Hematopoietic multipotent progenitor cell treated with erythropoietin and hydrocortisone succinate and interleukin-3 and kit ligand, for 8 days (in vitro differentiated cells): ENCODE data around the gene CPPED1.
"Not testable (repeated sequence)": the region's sequence is repeated elsewhere in the genome, so short reads cannot be mapped to it uniquely, and the experiment has no call there.

ENCODE experiments used
- DNase-seq: peaks from one replicate; pipeline ENCODE4 v3.0.0-alpha.2; 2015

The CPPED1 gene

DNA sequence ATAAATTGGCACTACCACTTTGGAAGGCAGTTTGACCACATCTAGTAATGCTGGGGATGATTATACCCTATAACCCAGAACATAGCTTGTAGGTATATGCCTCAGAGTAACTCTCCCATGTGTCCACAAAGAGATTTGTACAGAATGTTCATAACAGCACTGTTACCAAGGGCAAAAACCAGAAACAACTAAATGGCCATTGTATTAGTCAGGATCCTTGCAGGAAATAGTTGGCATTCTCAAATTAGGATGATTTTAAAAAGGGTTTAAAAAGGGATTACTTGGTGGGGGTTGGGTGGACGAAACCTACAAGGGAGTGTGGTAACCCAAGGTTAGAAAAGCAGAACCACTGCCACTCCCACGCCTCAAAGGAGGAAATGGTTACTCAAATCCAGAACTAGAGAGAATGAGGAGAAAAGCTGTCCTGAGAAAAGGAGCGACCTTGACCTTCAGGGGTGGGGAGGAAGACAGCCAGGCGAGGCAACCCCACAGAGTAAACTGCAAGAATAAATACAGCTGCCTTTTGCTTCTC, 2.1 kb downstream of the CPPED1 start:
- DNase-seq, result peak; percentile 38

DNA sequence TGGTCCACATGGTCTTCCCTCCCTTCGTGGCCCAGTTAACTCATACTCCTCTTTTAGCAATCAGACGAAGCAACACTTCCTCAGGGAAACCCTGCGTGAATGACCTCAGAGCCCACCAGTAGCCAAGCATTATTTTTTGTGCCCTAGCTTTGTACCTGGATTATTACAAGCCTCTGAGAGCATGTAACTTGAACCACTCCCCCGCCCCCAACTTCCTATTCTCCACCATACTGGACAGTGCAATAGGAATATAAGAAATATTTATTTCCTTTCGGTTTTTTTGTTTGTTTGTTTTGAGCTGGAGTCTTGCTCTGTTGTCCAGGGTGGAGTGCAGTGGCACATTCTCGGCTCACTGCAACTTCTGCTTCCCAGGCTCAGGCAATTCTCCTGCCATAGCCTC, 2.9 kb downstream of the CPPED1 start:
- no peak for DNase-seq

DNA sequence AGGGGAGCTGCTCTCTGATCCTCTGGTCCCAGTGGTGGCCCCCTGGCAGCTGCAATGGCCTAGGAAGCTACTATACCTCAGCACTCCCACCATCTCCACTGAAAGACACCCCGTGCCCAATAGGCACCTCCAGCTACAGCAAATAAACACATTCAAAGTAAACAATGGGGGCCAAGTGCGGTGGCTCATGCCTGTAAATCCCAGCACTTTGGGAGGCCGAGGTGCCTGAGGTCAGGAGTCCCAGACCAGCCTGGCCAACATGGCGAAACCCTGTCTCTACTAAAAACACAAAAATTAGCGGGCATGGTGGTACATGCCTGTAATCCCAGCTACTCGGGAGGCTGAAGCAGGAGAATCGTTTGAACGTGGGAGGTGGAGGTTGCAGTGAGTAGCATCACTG, 3.7 kb downstream of the CPPED1 start:
- not testable (repeated sequence) for DNase-seq

DNA sequence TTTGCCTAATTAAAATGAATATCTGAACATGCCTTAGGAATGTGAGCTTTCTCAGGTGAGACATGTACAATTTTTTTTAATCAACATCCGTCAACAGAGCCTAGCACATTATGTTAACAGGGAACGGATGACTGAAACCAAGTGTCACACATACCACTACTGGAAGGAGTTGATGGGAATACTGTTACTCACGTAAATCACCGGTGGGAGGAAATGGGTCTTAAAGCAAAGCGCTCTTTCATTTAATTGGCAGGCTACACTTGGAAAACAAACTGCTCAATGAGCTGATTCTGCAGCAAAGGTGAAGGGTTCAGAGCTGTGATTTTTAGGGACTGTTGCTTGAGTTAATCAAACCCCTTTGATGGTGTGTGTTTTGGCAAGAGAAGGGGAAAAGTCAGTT, 4.8 kb downstream of the CPPED1 start:
- no peak for DNase-seq

DNA sequence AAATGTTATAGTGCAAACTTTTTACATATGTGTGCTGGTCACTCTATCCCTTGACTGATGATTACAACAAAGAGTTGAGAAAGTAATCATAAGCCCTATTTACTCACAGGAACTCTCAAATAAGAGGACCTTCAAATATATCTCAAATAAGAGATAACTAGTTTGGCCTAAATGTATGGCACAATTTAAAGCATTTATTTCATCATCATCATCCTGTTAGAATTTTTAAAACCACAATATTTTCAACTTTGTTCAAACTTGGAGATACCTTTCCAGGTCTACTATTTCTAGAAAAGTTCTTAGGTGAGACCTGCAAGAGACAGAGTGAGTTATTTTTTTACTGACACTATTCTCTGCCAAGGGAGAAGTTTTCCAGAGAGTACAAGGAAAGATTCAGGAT, 5.5 kb downstream of the CPPED1 start:
- DNase-seq, result no peak

DNA sequence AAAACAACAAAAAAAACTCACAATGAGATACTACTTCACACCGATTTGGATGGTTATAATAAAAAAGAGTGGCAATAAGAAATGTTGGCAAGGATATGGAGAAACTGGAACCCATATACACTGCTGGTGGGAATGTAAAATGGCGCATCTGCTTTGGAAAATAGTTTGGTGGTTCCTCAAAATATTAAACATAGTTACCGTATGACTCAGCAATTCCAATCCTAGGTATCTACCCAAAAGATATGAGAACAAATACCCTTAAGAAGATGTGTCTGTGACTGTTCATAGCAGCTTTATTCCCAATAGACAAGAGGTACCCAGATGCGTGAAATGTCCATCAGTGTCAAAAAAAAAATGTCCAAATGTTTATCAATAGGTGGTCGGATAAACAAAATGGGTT, 7.2 kb downstream of the CPPED1 start:
- DNase-seq, result peak; percentile 32

DNA sequence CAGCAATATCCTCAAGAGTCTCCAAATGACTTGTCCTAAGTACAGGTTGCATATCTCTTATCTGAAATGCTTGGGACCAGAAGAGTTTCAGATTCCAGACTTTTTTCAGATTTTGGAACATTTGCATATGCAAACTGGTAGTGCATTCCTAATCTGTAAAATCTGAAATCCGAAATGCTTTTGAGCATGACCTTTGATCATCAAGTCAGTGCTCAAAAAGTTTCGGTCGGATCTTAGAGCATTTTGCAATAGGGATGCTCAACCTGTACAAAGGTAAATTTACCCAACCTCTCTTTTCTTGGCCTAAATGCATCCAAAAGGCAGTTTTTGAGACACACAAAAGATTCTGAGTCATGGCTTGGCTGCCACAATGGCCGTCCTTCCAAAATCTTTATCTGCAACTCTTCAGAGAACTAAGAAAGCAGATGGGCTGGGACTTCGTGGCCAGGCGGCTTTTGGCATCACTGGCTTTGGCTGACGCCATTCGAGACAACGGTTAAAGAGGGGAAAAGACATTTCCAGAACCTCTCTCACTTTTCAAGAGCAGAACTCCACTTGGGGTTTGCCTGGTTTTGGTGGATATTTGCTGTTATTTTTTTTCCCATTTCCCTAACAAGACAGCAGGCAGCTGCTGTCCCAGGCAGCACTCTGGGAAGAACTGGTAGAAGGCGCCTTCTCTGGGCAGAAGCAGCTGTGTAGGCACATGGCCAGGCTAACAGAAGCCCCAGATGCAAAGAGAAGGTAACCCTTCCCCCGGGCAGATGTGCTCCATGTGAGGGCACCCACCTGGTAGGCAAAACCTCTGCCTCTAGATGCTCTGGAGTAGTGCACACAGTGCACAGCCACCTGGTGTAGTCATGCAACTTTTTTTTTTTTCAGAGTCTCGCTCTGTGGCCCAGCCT, 8.9 kb downstream of the CPPED1 start:
- peak; percentile 82 for DNase-seq

DNA sequence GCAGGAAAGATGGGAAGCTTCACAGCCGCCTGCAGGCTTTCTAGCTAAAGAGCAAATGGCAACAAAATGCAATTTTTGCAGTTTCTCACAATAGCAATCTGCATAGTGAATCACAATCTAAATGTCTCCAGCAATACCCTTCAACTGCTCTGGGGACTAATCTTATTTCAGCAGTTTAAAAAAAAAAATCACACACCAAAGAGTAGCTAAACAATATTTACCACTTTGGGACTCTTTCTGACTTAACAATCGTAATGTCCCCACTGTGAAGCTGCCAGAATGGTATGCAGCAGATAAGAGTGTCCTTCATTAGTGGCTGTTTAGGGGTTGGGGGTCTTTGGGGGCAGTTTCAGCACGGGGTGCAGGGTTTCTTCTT, 9.8 kb downstream of the CPPED1 start:
- DNase-seq, result no peak

DNA sequence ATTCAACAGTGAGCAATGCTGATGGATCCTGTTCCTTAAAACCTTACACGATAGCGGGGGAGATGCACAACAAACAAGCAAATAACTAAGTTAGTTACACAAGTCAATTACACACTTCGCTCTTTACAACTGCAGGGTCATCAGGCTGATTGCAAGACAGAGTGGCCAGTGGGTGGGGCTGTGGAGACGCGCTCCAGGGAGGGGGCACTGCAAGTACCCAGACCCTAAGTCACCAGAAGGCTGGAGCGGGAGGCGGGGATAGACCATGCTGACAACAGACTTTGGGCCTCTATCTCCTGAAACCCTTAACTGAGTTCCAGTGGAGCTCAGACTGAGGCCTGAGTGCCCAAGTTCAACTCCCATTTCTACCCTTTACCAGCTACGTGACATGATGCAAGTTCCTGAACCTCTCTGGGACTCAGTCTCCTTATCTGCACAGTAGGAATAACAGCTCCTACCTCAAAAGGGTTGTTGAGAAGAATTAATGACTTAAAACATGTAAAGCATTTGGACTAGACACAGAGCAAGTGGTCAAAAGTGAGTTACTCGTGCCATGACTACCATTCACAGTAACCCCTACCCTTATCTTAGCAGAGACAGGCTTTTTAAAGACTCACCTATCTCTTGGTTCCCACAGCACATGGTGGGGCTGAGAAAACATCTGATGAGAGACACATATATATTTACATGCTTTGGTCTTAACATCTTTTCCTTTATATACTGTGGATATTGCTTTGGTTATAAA, 10.4 kb downstream of the CPPED1 start:
- DNase-seq, result peak; percentile 87

DNA sequence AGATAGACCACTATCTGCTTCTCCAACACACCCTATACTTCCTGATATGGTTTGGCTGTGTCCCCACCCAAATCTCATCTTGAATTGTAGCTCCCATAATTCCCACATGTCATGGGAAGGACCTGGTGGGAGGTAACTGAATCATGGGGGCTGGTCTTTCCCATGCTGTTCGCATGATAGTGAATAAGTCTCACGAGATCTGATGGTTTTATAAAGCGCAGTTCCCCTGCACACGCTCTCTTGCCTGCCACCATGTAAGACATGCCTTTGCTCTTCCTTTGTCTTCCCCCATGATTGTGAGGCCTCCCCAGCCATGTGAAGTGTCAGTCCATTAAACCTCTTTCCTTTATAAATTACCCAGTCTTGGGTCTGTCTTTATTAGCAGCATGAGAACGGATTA, 11.2 kb downstream of the CPPED1 start:
- DNase-seq, result not testable (repeated sequence)

DNA sequence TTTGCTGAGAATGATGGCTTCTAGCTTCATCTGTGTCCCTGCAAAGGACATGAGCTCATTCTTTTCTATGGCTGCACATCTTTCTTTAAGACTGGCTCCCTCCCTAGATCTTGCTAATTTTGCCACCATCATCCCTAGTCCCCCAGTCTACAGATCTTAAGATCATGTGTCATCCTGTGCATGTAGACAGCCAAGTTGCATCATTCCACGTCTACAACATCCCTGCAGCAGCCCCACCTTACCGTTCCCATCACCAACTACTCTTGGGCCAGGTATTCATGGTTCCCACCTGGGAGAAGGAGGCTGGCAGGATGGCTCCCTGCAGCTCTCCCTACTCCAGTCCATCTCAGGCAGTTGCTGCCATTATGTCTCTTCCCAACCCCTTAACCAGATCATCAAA, 12.3 kb downstream of the CPPED1 start:
- no peak for DNase-seq

DNA sequence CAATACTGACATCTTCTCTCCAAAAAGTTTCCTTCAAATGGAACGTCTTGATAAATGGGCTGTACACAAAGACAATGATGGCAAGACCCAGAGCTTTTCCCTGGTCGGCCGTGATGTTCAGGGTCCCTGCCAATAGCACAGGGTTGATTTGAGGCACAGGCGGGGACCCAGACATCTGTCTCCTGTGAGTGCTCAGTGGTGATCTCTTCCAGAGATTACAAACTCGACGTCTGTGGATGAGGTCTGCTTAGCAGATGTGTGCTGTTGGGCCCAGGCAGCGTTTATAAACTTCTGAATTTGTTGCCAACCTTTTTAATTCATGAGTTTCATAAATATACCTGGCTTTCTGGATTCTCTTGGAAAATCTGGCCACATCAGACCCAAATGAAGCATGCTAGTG, 14.9 kb downstream of the CPPED1 start:
- DNase-seq, result no peak

DNA sequence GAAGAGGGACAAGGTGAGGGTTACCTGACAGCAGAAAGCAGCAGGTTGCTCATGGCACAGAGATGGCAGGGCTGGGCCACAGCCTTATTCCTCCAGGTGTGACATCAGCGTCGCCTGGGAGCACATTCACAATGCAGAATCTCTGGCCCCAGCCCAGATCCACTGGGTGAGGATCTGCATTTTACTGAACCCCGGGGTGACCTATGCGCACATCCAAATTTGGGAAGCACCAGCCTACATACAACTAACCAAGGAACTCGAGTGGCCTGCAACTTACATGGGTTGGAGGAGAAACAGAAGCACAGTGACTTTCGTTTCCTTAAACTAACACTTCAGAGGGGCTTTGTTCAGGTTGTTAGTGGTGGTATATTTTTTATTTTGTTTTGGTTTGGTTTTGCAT, 17.6 kb downstream of the CPPED1 start:
- no peak for DNase-seq

DNA sequence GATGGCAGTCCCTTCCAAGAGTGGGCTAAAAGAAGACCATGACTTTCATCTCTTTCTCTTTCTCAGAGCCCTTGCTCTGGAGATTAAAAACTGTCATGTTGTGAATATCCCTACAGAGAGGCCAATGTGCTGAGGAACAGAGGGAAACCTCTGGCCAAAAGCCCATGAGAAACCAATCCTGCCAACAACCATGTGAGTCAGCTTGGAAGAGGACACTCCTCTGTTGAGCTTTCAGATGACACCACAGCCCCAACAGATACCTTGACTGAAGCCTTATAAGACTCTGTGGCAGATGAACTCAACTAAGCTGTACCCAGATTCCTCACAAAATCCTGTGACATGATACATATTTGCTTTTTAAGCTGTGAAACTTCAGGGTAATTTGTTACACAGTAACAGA, 19.6 kb downstream of the CPPED1 start:
- no peak for DNase-seq

DNA sequence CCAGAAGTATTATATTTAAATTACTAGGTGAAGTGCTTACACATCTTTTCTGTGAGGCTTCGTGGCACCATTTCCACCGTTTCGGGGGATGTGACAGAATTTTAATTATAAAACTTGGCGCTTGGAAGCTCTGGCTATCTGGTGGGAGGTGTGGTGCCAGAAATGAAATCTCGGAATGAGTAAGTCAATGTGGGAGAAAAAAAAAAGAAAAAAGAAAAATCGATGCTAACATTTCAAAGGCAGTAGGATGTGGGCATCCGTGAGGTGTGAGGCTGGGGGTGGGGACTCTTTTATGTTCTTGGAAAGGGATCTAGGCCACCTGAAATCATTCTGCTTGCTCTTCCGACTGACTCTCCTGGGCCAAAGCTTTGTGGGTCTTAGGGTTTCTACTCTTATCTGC, 21.9 kb downstream of the CPPED1 start:
- DNase-seq, result no peak

DNA sequence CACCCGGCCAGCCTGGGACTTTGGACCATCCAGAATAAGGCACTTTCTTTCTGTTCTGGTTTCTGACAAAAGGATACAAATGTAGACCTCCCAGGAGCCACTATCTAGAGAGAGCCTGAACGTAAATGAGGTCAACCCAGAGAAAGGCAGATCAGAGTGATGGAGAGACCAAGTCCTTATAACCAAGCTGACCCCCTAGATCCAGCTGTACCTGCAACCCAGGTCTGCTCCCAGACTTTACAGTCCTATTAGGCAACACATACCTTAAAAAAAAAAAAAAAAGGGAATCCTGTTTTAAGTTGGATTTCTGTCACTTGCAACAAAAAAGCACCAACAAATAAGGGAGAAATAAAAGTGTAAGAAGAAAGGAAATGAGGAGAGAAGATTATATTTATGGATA, 23.2 kb downstream of the CPPED1 start:
- DNase-seq, result no peak

DNA sequence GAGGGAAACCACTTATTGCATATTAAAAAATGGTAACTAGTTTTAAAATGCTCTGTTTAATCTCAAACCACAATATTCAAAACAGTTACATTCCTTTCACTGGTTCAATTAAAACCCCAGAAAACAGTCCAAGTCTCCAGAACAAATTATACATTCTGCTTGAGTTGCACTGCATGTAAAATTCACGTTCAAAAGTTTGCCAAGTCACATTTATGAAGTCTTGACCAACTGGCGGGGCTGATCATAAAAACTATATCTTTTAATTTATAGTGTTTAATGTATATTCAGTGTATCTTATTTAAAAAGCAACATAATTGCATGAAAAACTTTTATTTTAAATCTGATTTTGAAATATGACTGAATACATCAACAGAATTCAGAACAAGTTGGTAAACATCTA, 25.0 kb downstream of the CPPED1 start:
- no peak for DNase-seq

DNA sequence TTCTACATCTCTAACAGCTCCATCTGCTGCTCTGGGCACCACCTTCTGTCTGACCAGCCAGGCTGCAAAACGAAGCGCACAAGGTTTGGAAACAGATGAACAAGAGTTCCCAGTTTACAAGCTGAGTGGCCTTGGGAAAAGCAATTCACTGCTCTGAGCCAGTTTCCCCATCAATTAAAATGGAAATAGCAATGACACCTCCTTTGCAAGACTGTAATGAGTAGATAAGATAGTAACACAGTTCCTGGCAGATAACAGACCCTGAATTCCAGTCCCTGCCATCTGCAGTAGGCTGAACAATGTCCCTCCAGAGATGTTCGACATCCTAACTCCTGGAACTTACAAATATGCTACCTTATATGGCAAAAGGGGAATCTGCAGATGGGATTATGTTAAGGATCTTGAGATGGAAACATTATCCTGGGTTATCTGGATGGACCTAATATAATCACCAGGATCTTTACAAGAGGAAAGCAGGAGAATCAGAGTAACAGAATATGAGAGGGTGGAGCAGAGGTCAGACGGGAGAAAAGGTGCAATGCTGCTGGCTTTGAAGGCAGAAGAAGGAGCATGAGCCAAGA, 27.9 kb downstream of the CPPED1 start:
- peak; percentile 23 for DNase-seq

DNA sequence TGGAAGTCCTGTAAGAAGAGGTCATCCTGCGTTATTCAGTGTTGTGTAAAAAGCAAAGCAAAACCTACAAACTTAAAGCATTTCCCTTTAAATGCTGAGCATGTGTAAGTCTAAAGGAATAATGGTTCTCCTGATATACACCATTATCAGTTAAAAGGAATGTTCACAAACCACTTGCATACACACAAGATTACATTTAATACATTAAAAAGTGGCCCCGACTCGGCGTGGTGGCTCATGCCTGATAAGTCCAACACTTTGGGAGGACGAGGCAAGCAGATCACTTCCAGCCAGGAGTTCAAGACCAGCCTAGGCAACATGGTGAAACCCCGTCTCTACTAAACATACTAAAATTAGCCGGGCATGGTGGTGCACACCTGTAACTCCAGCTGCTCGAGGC, 30.5 kb downstream of the CPPED1 start:
- DNase-seq, result peak; percentile 50

DNA sequence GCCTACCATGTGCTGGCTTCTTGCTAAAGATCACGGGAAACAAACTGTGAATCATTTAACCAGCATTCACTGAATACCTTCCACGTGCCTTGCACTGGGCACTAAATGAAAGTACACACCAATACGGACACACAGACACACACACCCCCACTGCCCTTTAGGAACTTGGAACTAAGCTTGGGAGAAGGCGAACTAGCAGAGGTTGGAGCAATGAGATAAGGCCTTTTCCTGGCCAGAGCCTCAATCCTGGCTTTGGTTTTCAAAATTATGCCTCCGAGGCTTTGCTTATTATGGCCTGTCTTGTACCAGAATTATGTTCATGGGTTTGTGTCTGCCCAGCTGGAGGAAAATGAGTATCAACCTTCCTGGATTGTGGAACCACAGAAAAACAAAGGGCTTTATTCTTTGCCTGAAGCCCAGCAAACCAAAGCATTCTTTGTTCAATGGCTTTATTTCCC, 32.3 kb downstream of the CPPED1 start:
- DNase-seq, result no peak

DNA sequence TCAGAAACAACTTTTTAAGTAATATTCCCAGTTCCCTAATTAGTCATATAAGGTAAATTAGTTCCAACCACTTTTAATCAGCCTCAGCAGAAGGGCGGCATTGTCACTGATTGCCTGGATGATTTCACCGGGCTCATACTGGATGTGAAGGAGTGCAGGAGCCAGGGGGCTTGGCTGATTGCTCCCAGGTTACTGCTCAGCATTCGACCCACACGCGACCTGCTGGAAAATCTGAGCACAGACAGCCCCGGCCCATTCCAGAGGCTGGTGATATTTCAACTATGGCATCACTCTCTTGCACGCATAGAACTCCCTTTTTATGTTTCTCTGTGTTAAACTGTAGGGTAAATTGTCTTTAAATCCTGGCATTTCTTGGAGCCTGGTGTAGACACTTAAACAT, 34.2 kb downstream of the CPPED1 start:
- DNase-seq, result no peak

DNA sequence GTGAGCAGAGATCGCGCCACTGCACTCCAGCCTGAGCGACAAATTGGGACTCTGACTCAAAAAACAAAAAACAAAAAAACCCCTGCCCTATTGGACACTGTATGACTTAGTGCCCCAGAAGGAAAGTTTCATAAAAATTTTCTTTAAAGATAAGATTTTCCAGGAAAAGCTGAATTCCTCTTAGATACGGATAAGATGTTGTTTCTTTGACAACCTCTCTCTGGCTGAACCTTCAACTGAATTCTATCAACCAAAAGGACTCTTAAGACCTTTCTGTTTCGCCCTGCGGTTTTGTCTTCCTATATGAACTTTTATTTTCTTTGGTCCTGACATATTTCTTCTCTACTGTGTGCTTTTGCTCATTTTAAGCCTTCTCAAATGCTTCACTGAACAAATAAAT, 35.8 kb downstream of the CPPED1 start:
- DNase-seq, result peak; percentile 92

DNA sequence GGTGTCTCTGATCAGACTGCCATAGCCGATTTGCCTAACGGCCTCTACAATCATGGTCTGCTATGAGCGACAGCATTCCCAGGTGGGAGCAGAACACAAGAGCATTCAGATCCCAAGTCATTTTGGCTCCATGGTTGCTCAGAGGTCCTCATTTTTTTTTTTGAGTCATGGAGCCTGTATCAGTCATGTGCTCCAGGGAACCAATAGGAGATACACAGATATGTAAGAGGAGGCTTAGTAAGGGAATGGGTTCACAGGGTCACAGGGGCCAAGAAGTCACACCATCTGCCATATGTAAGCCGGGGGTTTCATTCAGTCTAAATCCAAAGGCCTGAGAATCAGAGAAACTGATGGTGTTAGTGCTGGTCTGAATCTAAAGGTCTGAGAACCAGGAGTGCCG, 36.8 kb downstream of the CPPED1 start:
- no peak for DNase-seq

DNA sequence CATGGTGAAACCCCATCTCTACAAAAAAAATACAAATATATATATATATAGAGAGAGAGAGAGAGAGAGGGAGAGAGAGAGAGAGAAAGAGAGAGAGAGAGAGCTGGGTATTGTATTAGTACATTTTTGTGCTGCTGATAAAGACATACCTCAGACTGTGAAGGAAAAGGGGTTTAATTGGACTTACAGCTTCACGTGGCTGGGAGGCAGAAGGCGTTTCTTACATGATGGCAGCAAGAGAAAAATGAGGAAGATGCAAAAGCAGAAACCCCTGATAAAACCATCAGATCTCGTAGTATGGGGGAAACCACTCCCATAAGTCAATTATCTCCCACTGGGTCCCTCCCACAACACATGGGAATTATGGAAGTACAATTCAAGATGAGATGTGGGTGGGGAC, 37.5 kb downstream of the CPPED1 start:
- DNase-seq, result peak; percentile 36
